Ectodermal cell (in vitro differentiated cells): ENCODE data around the gene NEURL1B.

Experiments
- H3K27ac ChIP-seq: 2 replicates; pipeline ENCODE4 v1.7.0; 2013; ENCODE audit warnings: mild to moderate bottlenecking, low read depth, low read length; ENCODE audit not compliant: insufficient read depth, poor library complexity, severe bottlenecking
- H3K27me3 ChIP-seq: 2 replicates; pipeline ENCODE4 v1.7.0; 2013; ENCODE audit warnings: mild to moderate bottlenecking, low read length; ENCODE audit not compliant: insufficient read depth, control insufficient read depth, poor library complexity, severe bottlenecking
- H3K36me3 ChIP-seq: one replicate; pipeline ENCODE4 v1.7.0; 2013; ENCODE audit warnings: low read length; ENCODE audit not compliant: control insufficient read depth, insufficient read depth
- H3K4me1 ChIP-seq: one replicate; pipeline ENCODE4 v1.7.0; 2013; ENCODE audit warnings: low read length; ENCODE audit not compliant: control insufficient read depth, insufficient read depth
- H3K4me3 ChIP-seq: 2 replicates; pipeline ENCODE4 v1.7.0; 2013; ENCODE audit warnings: low read depth, low read length, control low read depth; ENCODE audit not compliant: insufficient read depth
- H3K9me3 ChIP-seq: 2 replicates; pipeline ENCODE4 v1.7.0; 2013; ENCODE audit warnings: mild to moderate bottlenecking, low read length, moderate library complexity; ENCODE audit not compliant: control insufficient read depth
- WGBS, 2 experiments: methylation state at CpG; one replicate each; pipeline ENCODE4 v1.1.7; 2013; ENCODE audit warnings: missing lambda C conversion rate in 2 of 2; 5-methylcytosine and 5-hydroxymethylcytosine counted together

The NEURL1B gene

DNA sequence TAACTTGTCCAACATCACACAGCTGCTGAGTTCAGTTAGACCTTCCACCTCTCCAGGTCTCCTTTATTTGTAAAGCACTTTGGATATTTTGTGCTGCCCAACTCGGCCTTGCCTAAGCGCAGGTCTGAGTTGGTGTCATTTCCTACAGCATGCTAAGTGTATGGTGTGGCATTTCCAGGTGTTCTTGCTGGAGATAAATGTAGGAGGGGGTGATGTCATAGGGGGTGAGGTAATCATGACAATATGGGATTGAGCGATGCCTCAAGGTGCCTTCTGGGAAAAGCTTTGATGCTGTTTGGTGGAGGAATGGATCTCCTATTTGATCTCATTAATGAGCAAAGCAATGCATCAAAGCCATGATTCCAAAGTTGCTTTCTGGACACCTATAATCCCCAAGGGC is 32.3 kb upstream of the NEURL1B start:
- no peak overlapping the region for H3K4me3 ChIP-seq

DNA sequence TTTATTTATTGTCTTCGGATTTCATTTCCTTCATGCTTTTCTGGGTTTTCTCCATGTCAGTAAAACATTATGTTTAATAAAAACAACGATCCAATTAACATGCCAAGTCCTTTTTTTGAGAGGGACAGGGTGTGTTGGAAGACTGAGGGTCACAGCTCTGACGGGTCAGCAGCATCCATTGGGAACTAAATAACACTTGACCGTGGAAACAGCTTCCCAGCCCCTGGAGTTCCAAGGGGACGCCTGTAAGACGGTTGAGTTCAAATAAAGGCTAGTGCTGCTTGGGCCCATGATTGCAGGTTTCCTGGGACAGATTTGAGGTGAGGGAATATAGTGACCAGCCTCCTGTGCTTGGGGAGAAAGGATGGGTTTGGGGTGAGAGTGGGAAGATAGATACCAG is 30.4 kb upstream of the NEURL1B start:
- Histone ChIP-seq H3K9me3 (no peaks in the 10 kb centered on the region), H3K4me3 (no peak overlapping the region), H3K27me3 (no peaks in the 10 kb centered on the region), H3K27ac (no peak overlapping the region), H3K4me1 (peaks cover 8% of the 10 kb centered on the region), H3K36me3 (no peaks in the 10 kb centered on the region)
- 92% methylated on average over 5 to 6 of the region's 6 CpGs for WGBS, 2 experiments

More for the DNA sequence above, 32.3 kb upstream of the NEURL1B start:
- Histone ChIP-seq H3K27ac (no peak overlapping the region), H3K4me1 (peaks cover 8% of the 10 kb centered on the region), H3K27me3 (no peaks in the 10 kb centered on the region), H3K36me3 (no peaks in the 10 kb centered on the region), H3K9me3 (no peaks in the 10 kb centered on the region)
- WGBS, 2 experiments = 99% methylated on average over 3 of the region's 3 CpGs

DNA sequence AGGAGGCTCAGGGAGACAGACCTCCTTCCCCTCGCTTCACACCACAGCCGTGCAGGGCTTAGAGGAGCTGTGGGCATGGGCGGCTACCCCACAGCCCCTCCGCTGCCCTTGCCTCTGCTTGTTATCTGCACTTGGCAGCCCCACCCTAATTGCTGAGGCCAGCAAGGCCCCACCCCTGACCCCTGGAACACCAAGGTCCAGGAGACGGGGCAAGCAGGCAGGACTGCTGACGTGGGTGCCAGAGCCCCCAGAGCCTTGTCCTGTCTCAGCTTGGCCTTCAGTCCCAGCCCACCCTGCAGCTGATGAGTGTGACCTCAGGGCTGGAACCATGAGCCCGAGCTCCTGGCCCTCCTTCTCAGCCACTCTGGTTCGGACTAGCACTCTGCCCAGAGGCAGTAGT is 29.1 kb upstream of the NEURL1B start:
- no peaks in the 10 kb centered on the region for H3K27me3 ChIP-seq
- no peak overlapping the region for H3K27ac ChIP-seq
- no peaks in the 10 kb centered on the region for H3K4me1 ChIP-seq
- no peak overlapping the region for H3K4me3 ChIP-seq
- 91 to 93% methylated on average over 8 of the region's 8 CpGs for WGBS, 2 experiments
- H3K9me3 ChIP-seq = no peaks in the 10 kb centered on the region
- no peaks in the 10 kb centered on the region for H3K36me3 ChIP-seq

DNA sequence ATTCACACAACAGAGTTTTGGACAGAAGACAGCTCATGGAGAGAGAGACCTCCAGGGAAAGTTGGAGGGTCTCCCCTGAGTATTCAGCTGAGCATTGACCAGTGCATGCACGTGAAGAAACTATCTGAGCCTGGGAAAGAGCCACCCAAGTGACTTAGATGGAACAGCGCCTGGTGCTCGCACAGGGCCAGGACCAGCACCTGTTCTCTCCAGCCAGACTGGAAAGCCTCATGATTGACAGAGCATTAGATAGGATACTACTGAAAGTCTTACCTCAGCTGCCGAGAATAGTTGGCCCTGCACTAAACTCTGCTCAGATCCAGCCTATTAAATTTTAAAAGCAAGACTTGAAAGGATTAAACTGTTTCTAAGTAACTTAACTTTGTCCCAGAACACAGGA is 28.3 kb upstream of the NEURL1B start:
- no peaks in the 10 kb centered on the region for H3K27me3 ChIP-seq
- H3K9me3 ChIP-seq = no peaks in the 10 kb centered on the region
- WGBS, 2 experiments = 94 to 95% methylated on average over 4 of the region's 4 CpGs
- no peak overlapping the region for H3K4me3 ChIP-seq
- no peaks in the 10 kb centered on the region for H3K4me1 ChIP-seq
- no peak overlapping the region for H3K27ac ChIP-seq
- H3K36me3 ChIP-seq = no peaks in the 10 kb centered on the region

DNA sequence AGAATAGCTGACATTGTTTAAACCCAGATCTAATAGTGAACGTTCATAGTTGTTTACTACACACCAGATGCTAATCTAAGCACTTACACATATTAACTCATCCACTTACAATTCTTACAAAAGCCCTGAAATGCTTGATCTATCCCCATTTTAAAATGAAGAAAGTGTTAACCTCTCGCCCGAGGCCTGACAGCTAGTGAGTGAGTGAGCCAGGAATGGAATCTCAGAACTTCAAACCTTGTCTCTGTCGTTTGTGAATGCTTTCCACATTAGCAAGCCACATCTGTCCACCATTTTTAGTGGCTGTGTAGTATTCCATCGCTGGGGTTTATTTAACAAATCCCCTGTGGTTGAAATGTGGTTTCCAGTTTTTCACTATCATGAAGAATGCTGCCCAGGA is 24.9 kb upstream of the NEURL1B start:
- H3K4me1 ChIP-seq = peaks cover 8% of the 10 kb centered on the region
- no peak overlapping the region for H3K4me3 ChIP-seq
- H3K9me3 ChIP-seq = no peaks in the 10 kb centered on the region
- H3K27ac ChIP-seq = no peak overlapping the region
- H3K27me3 ChIP-seq = no peaks in the 10 kb centered on the region
- H3K36me3 ChIP-seq = no peaks in the 10 kb centered on the region
- 81% methylated on average over 5 of the region's 5 CpGs for WGBS, 2 experiments

DNA sequence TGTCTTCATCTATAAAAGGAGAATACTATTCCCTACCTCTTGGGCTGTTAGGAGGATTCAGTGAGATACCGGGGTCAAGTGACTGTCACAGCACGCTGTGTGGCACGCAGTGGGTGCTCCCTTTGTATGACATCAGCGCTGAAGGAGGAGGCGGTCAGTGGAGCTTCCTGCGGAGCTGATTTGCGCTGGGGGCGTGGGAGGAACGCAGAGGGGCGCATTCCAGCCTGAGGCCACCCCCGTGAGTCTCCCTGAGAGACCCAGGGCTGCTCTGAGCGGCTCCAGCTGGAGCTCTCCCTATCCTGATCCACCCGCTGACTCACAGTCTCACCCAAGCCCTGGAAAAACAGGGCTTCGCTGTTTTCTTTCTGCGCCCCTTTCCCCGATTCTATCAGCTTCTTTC is 24.3 kb upstream of the NEURL1B start:
- Histone ChIP-seq H3K9me3 (no peaks in the 10 kb centered on the region), H3K36me3 (no peaks in the 10 kb centered on the region), H3K27me3 (no peaks in the 10 kb centered on the region), H3K4me1 (peaks cover 11% of the 10 kb centered on the region), H3K4me3 (no peak overlapping the region), H3K27ac (no peak overlapping the region)
- WGBS, 2 experiments = 72 to 73% methylated on average over 16 of the region's 16 CpGs

DNA sequence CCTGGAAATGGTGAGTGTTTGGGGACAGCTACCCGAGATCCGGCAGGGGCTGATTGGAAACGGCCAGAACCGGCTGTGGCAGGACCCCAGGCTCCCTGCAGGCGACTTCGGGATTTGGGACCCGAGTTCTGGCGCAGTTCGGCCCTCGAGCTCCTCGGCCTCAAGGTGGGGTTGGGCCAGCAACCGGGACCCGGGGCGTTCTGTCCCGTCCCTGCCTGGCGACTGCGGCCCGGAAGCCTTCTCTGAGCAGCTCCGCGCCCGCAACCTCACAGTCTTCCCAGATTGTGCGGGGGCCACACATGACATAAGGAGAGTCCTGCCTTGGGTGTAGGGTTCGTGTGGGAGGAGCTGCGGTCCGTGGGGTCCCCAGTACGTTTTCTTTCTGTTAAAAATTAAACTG is 23.2 kb upstream of the NEURL1B start:
- peaks cover 11% of the 10 kb centered on the region for H3K4me1 ChIP-seq
- H3K4me3 ChIP-seq = no peak overlapping the region
- no peaks in the 10 kb centered on the region for H3K9me3 ChIP-seq
- H3K36me3 ChIP-seq = no peaks in the 10 kb centered on the region
- 90 to 93% methylated on average over 26 of the region's 26 CpGs for WGBS, 2 experiments
- H3K27me3 ChIP-seq = no peaks in the 10 kb centered on the region
- no peak overlapping the region for H3K27ac ChIP-seq

DNA sequence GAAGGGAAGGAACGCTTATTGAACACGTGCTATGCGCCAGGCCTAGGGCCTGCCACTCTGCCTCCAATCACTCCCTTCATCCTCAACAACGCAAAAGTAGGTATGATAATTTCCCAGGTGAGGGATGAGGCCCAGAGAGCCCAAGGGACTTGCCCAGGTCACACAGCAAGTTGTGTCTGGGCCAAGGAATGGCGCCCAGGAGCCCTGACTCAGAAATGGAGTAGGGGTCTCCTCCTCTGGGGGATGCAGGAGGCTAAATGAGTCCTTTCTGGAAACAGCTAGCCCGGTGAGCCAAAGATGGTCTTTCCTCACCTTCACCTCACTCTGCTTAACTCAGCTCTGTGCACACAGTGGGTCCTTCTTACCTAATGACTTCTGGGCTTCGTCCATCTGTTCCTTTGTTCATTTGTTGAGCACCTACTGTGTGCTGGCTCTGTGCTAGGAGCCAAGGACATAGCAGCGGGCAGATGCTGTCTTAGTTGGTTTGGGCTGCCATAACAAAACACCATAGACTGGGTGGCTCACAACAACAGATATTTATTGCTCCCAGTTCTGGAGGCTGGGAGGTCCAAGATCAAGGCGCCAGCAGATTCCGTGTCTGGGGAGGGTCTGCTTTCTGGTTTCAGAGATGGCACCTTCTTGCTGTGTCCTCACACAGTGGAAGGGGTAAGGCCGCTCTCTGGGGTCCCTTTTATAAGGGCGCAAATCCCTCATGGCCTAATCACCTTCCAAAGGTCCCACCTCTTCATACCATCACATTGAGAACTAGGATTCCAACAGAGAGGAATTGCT is 22.3 kb upstream of the NEURL1B start:
- Histone ChIP-seq H3K4me1 (peaks cover 11% of the 10 kb centered on the region), H3K27me3 (no peaks in the 10 kb centered on the region), H3K9me3 (no peaks in the 10 kb centered on the region), H3K36me3 (no peaks in the 10 kb centered on the region), H3K4me3 (no peak overlapping the region), H3K27ac (no peak overlapping the region)
- WGBS, 2 experiments = 94 to 97% methylated on average over 12 of the region's 12 CpGs

DNA sequence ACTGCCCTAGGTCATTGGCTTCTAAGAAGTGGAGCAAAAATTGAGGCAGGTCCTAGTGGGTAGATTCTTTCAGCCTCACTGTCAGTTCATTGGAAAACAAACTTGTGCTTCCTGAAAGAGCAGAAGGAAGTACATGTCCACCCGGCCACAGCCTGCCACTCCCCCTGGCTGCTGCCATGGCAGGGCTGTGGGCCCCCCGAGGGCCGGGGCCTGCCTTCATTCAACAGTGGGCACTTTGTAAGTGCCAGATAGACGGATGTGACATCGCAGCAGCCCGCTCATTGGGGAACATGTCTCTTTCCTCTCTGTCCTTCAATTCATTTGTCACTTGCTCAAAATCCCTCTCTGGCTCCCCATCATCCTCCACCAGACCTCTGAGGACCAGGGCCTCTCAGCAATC is 20.6 kb upstream of the NEURL1B start:
- WGBS, 2 experiments = 80 to 82% methylated on average over 6 of the region's 6 CpGs
- H3K4me3 ChIP-seq = no peak overlapping the region
- H3K36me3 ChIP-seq = no peaks in the 10 kb centered on the region
- H3K27me3 ChIP-seq = no peaks in the 10 kb centered on the region
- no peaks in the 10 kb centered on the region for H3K9me3 ChIP-seq
- peaks cover 11% of the 10 kb centered on the region for H3K4me1 ChIP-seq
- H3K27ac ChIP-seq = no peak overlapping the region

DNA sequence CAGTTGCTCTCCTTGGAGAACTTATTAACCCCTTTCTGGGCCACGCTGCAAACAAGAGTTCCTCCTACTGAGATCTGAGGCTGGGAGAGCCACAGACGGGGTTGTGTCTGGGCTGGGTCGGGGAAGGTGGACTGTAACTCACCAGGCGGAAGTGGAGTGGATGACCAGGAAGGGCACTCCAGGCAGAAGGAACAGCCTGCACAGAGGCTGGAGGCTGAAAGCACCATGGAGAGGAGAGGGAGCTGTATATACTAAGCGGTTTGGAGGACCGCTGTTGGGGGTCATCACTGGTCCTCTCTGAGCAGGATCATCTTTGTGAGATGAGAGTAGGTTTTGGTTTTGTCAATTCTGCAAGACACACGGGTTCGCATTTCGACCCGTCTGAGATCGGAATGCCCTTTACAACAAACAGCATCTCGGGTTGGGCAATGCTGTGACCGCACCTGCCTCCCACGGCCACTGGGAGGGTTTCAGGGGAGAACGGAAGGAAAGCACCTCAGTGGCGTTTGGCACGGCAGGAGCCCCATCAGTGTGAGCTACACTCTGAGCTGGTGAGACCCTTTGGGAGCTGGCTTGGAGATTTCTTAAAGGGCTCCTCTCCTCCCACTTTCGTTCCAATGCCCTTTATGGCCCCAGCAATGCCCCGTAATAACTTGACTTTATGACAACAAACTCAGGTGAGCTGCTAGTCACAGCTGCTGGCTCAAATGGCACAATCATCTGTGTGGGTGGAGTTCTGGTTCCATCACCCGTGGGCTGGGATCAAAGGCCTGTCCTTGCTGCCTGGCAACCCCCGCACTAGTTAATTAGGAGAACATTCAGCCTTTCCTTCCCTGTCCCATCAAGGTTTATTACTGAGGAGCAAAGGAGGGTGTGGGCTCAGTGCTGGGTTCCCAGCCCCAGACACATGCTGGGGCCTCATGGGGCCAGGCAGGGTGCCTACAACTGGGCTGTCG is 18.7 kb upstream of the NEURL1B start:
- no peaks in the 10 kb centered on the region for H3K36me3 ChIP-seq
- no peak overlapping the region for H3K4me3 ChIP-seq
- no peaks in the 10 kb centered on the region for H3K9me3 ChIP-seq
- 79 to 80% methylated on average over 22 of the region's 22 CpGs for WGBS, 2 experiments
- no peaks in the 10 kb centered on the region for H3K27me3 ChIP-seq
- H3K27ac ChIP-seq = no peak overlapping the region
- H3K4me1 ChIP-seq = peaks cover 16% of the 10 kb centered on the region
